Measurements from ENCODE around the gene GAMT. TPM values are rescaled to one million over a fixed set of nuclear protein-coding genes. Genes with fewer than 3 reads are reported as not detected.

The GAMT gene
- total RNA-seq, 1 donor from 2014 or later: 29.2 TPM

- TF ChIP-seq CTCF (conservative IDR thresholded peaks at IDR 0.05; ENCODE audit: low read depth, low read length): no peak
- no peak for DNase-seq (ENCODE audit: low read depth)
- H3K4me3 ChIP-seq (ENCODE audit: low read depth, low read length): peak overlapping the region; percentile 77
Observed at GRCh38 chr19:1354970-1355567, 46.3 kb downstream of the GAMT start.

GRCh38 chr19:1353144-1353543 lies 48.2 kb downstream of the GAMT start:
- H3K4me3 ChIP-seq (ENCODE audit: low read depth, low read length): no peak overlapping the region
- DNase-seq (ENCODE audit: low read depth): no peak
- no peak for TF ChIP-seq CTCF (conservative IDR thresholded peaks at IDR 0.05; ENCODE audit: low read depth, low read length)

GRCh38 chr19:1351381-1351851 lies 49.9 kb downstream of the GAMT start:
- TF ChIP-seq CTCF (conservative IDR thresholded peaks at IDR 0.05; ENCODE audit: low read depth, low read length): no peak
- H3K4me3 ChIP-seq (ENCODE audit: low read depth, low read length): no peak overlapping the region
- no peak for DNase-seq (ENCODE audit: low read depth)

GRCh38 chr19:1350867-1351266 lies 50.5 kb downstream of the GAMT start:
- no peak overlapping the region for H3K4me3 ChIP-seq (ENCODE audit: low read depth, low read length)
- TF ChIP-seq CTCF (conservative IDR thresholded peaks at IDR 0.05; ENCODE audit: low read depth, low read length): no peak
- no peak for DNase-seq (ENCODE audit: low read depth)

- DNase-seq (ENCODE audit: low read depth): no peak
- H3K4me3 ChIP-seq (ENCODE audit: low read depth, low read length): no peak overlapping the region
- TF ChIP-seq CTCF (conservative IDR thresholded peaks at IDR 0.05; ENCODE audit: low read depth, low read length): no peak
Observed at GRCh38 chr19:1349211-1349610, 52.1 kb downstream of the GAMT start.

Other genes with a start within 250 kb of the GAMT start
- 56.2 and 66.1 TPM in 2 replicates for gene SBNO2, start 227.3 kb downstream of the GAMT start, total RNA-seq
- 80.4 and 96.9 TPM in 2 replicates for gene STK11, start 195.8 kb downstream of the GAMT start, total RNA-seq
- gene CBARP, start 163.5 kb downstream of the GAMT start, total RNA-seq: 6.8 and 9.7 TPM in 2 replicates
- gene ATP5F1D, start 159.8 kb downstream of the GAMT start, total RNA-seq: 110 and 114 TPM in 2 replicates
- gene MIDN, start 153.0 kb downstream of the GAMT start, total RNA-seq: 44.1 and 66.3 TPM in 2 replicates
- gene CIRBP, start 132.2 kb downstream of the GAMT start, total RNA-seq: 165 and 317 TPM in 2 replicates
- 123 and 124 TPM in 2 replicates for gene FAM174C, start 126.0 kb downstream of the GAMT start, total RNA-seq
- 0.23 and 0.36 TPM in 2 replicates for gene EFNA2, start 115.7 kb downstream of the GAMT start, total RNA-seq
- gene NDUFS7, start 17.6 kb downstream of the GAMT start, total RNA-seq: 138 and 174 TPM in 2 replicates
- 53.8 and 136 TPM in 2 replicates for gene DAZAP1, start 6.0 kb upstream of the GAMT start, total RNA-seq
- gene RPS15, start 36.9 kb upstream of the GAMT start, total RNA-seq: 2,061 and 3,361 TPM in 2 replicates
- gene APC2, start 48.6 kb upstream of the GAMT start, total RNA-seq: not detected in 2 replicates
- gene C19orf25, start 77.7 kb upstream of the GAMT start, total RNA-seq: 26.6 and 32.6 TPM in 2 replicates
- gene PCSK4, start 88.8 kb upstream of the GAMT start, total RNA-seq: 1.4 and 2.5 TPM in 2 replicates
- 3.8 and 4.8 TPM in 2 replicates for gene REEP6, start 89.6 kb upstream of the GAMT start, total RNA-seq
- 0.07 and 0.23 TPM in 2 replicates for gene ADAMTSL5, start 111.5 kb upstream of the GAMT start, total RNA-seq
- gene PLK5, start 122.5 kb upstream of the GAMT start, total RNA-seq: not detected in 2 replicates
- gene MEX3D, start 166.8 kb upstream of the GAMT start, total RNA-seq: 134 and 139 TPM in 2 replicates
- 115 and 149 TPM in 2 replicates for gene MBD3, start 191.3 kb upstream of the GAMT start, total RNA-seq
- gene UQCR11, start 203.9 kb upstream of the GAMT start, total RNA-seq: 91.4 and 114 TPM in 2 replicates

Data from epithelial cell of proximal tubule (primary cell).